SK-N-SH (cell line): ENCODE results near the gene TMPRSS9. TPM values are rescaled to one million over a fixed set of nuclear protein-coding genes. Genes with fewer than 3 reads are reported as not detected.

ENCODE experiments used
- CTCF ChIA-PET: fragments of 300-600, 350-600 bp; formaldehyde crosslinking; extraction: SDS; loops from one replicate; lab custom pipeline; 2021; lab: Yijun Ruan, JAX
- POLR2A ChIA-PET: fragments of 350-600 bp; sonication (Branson Sonifier 250); formaldehyde crosslinking; extraction: SDS; loops from one replicate; lab custom pipeline; 2020; ENCODE audit warnings: antibody characterized with exemption, inconsistent platforms; lab: Yijun Ruan, JAX
- DNase-seq: peaks from one replicate; pipeline ENCODE4 v3.0.0; 2012
- H2AFZ ChIP-seq: fragments of 200-600 bp; sonication (generic); 2 replicates; pipeline ENCODE4 v1.8.1; 2016; ENCODE audit warnings: antibody characterized with exemption, mild to moderate bottlenecking, low read depth
- H3F3A ChIP-seq: fragments of 200-600 bp; sonication (generic); replicated peaks from 2 replicates; pipeline ENCODE3; 2016; ENCODE audit warnings: antibody characterized with exemption, mild to moderate bottlenecking; ENCODE audit not compliant: insufficient read depth
- H3K27ac ChIP-seq, 2 experiments: fragments of 200-500 bp in 1 of 2; fragments of 200-600 bp in 1 of 2; sonication (Bioruptor generic) in 1 of 2; sonication (generic), shearing (Covaris generic) in 1 of 2; 2 replicates each; pipeline versions ENCODE4 v1.5.1 to v1.6.1; 2014 to 2016; ENCODE audit warnings: low read depth in 2 of 2, inconsistent platforms in 1 of 2, low read length in 1 of 2, mild to moderate bottlenecking in 1 of 2, mixed read lengths in 1 of 2
- H3K27me3 ChIP-seq: fragments of 200-600 bp; sonication (generic), shearing (Covaris generic); 2 replicates; pipeline ENCODE4 v1.6.1; 2016; ENCODE audit warnings: mixed run types; ENCODE audit not compliant: insufficient read depth
- H3K36me3 ChIP-seq, 2 experiments: fragments of 200-500 bp in 1 of 2; fragments of 200-600 bp in 1 of 2; sonication (Bioruptor generic) in 1 of 2; sonication (generic) in 1 of 2; replicated peaks in 1 of 2; 2 replicates each; pipeline versions ENCODE3 to v1.5.1; 2014 to 2016; ENCODE audit warnings: low read length in 1 of 2, mild to moderate bottlenecking in 1 of 2; ENCODE audit not compliant: insufficient read depth in 2 of 2, control insufficient read depth in 1 of 2
- H3K4me1 ChIP-seq, 2 experiments: fragments of 200-500 bp in 1 of 2; fragments of 200-600 bp in 1 of 2; sonication (Bioruptor generic) in 1 of 2; sonication (generic), shearing (Covaris generic) in 1 of 2; 2 replicates each; pipeline versions ENCODE4 v1.5.1 to v1.6.1; 2014 to 2016; ENCODE audit warnings: low read depth in 1 of 2, low read length in 1 of 2, mixed run types in 1 of 2; ENCODE audit not compliant: insufficient read depth in 2 of 2, control insufficient read depth in 1 of 2
- H3K4me2 ChIP-seq: fragments of 200-600 bp; sonication (generic), shearing (Covaris generic); 2 replicates; pipeline ENCODE4 v1.6.1; 2017; ENCODE audit warnings: mixed run types
- H3K4me3 ChIP-seq, 2 experiments: fragments of 200-500 bp in 1 of 2; fragments of 200-600 bp in 1 of 2; sonication (Bioruptor generic) in 1 of 2; sonication (generic), shearing (Covaris generic) in 1 of 2; 2 replicates each; pipeline versions ENCODE4 v1.5.1 to v1.8.1; 2014 to 2016; ENCODE audit warnings: low read depth in 2 of 2, inconsistent platforms in 1 of 2, low read length in 1 of 2, mild to moderate bottlenecking in 1 of 2, mixed read lengths in 1 of 2, moderate library complexity in 1 of 2
- H3K79me2 ChIP-seq: fragments of 200-600 bp; sonication (generic); 2 replicates; pipeline ENCODE4 v1.8.1; 2017; ENCODE audit warnings: mild to moderate bottlenecking; ENCODE audit not compliant: insufficient read depth
- H3K9ac ChIP-seq: fragments of 200-600 bp; sonication (generic); 2 replicates; pipeline ENCODE4 v1.6.1; 2017; ENCODE audit warnings: mixed run types
- H3K9me2 ChIP-seq: fragments of 200-600 bp; sonication (generic); 2 replicates; pipeline ENCODE4 v1.6.1; 2017; ENCODE audit warnings: mixed run types
- H3K9me3 ChIP-seq: fragments of 200-600 bp; sonication (generic); 2 replicates; pipeline ENCODE4 v1.6.1; 2017; ENCODE audit warnings: mixed run types, mild to moderate bottlenecking, moderate library complexity
- H4K20me1 ChIP-seq: fragments of 200-600 bp; sonication (generic); 2 replicates; pipeline ENCODE4 v1.6.1; 2017; ENCODE audit warnings: mild to moderate bottlenecking, mixed run types; ENCODE audit not compliant: insufficient read depth
- CTCF ChIP-seq: fragments of 200-600 bp; sonication (generic); IDR thresholded peaks from 2 replicates; pipeline ENCODE4 v1.6.1; 2017; ENCODE audit warnings: antibody characterized with exemption, mild to moderate bottlenecking, moderate library complexity
- GABPA ChIP-seq: IDR thresholded peaks from 2 replicates; pipeline ENCODE4 v1.4.0; 2012; ENCODE audit warnings: low read depth, mild to moderate bottlenecking
- GATA2 ChIP-seq: sonication (generic); formaldehyde crosslinking; IDR thresholded peaks from 2 replicates; pipeline ENCODE4 v1.5.0; 2020; ENCODE audit warnings: mild to moderate bottlenecking, missing genetic modification reagents
- JUND ChIP-seq: IDR thresholded peaks from 2 replicates; pipeline ENCODE4 v1.4.0; 2012
- PBX3 ChIP-seq: IDR thresholded peaks from 2 replicates; pipeline ENCODE4; 2012
- POLR2AphosphoS5 ChIP-seq: IDR thresholded peaks from 2 replicates; pipeline ENCODE4 v1.6.1; 2012; ENCODE audit warnings: low read depth, low read length
- SMC3 ChIP-seq: IDR thresholded peaks from 2 replicates; pipeline ENCODE4 v1.6.1; 2012; ENCODE audit warnings: low read depth, low read length, improper control_type of control experiment
- TCF12 ChIP-seq: IDR thresholded peaks from 2 replicates; pipeline ENCODE4 v1.4.0; 2012
- YY1 ChIP-seq: IDR thresholded peaks from 2 replicates; pipeline ENCODE4 v1.4.0; 2012; ENCODE audit warnings: low read depth, mild to moderate bottlenecking
- WGBS: methylation state at CpG from one replicate; pipeline ENCODE4 v1.1.6; 2017; ENCODE audit warnings: low lambda C conversion rate; 5-methylcytosine and 5-hydroxymethylcytosine counted together
- polyA plus RNA-seq, 3 experiments: library from polyadenylated mRNA; depleted of rRNA; stranded (reverse); fragments of >200 nt; gene quantifications; 2 replicates each; pipeline ENCODE4 v1.2.3, GENCODE V29; 2012

TMPRSS9 gene
- polyA plus RNA-seq, 1 of the 3 experiments (the other 2 are of a cell fraction), result not detected

GRCh38 chr19:2375353-2376121, 15.5 kb downstream of the TMPRSS9 start:
- Histone ChIP-seq H3K9ac (no peak overlapping the region), H3K4me3 (no peak overlapping the region)
- DNase-seq, result no peak
- TF ChIP-seq GABPA, result no peak
- peak; percentile 65 for TF ChIP-seq PBX3
- TF ChIP-seq POLR2AphosphoS5, result no peak
- TF ChIP-seq, all 33 proteins: peak for 1
- no peaks in the 10 kb centered on the region for H3K4me1 ChIP-seq
- no peaks in the 10 kb centered on the region for H3K79me2 ChIP-seq
- peaks cover 5% of the 10 kb centered on the region for H3F3A ChIP-seq
- no peaks in the 10 kb centered on the region for H3K9me2 ChIP-seq
- H3K36me3 ChIP-seq, result no peaks in the 10 kb centered on the region
- 83% methylated on average over 6 of the region's 7 CpGs for WGBS
- H3K27ac ChIP-seq, result no peak overlapping the region
- no peak overlapping the region for H2AFZ ChIP-seq
- no peaks in the 10 kb centered on the region for H3K9me3 ChIP-seq
- no peaks in the 10 kb centered on the region for H4K20me1 ChIP-seq
- H3K27me3 ChIP-seq, result no peaks in the 10 kb centered on the region
- H3K4me2 ChIP-seq, result no peak overlapping the region
- ChIA-PET CTCF (no interaction called here), POLR2A (no interaction called here)

- Histone ChIP-seq H3F3A (peaks cover 11% of the 10 kb centered on the region), H3K9me3 (no peaks in the 10 kb centered on the region), H3K36me3 (no peaks in the 10 kb centered on the region), H3K4me2 (no peak overlapping the region), H4K20me1 (no peaks in the 10 kb centered on the region), H3K79me2 (no peaks in the 10 kb centered on the region), H3K9ac (no peak overlapping the region), H3K27me3 (no peaks in the 10 kb centered on the region), H3K9me2 (no peaks in the 10 kb centered on the region), H3K27ac (no peak overlapping the region), H3K4me1 (no peaks in the 10 kb centered on the region), H3K4me3 (no peak overlapping the region), H2AFZ (no peak overlapping the region)
- ChIA-PET POLR2A (no interaction called here), CTCF (interaction anchor here (0.6 kb wide), 1 partner anchor 357 kb away, joined by 3 read pairs; no protein-coding TSS in a partner anchor)
- no peak for DNase-seq
- 84% methylated on average over 8 of the region's 15 CpGs for WGBS
- TF ChIP-seq GATA2 (CRISPR knock-in tag) (no peak), JUND (no peak), TCF12 (no peak), CTCF (no peak), YY1 (no peak), SMC3 (no peak)
- TF ChIP-seq, all 33 proteins: peak for 0
These were observed 16.9 kb downstream of the TMPRSS9 start for GRCh38 chr19:2376784-2377519.
